Kasumi-1 (cell line): ENCODE measurements around the gene MUC3A.
"Not testable (repeated sequence)": the region's sequence is repeated elsewhere in the genome, so short reads cannot be mapped to it uniquely, and the experiment has no call there.

ENCODE experiments used
- DNase-seq, 2 experiments: peaks; one replicate each; lab custom pipeline; 2025; lab: John Stamatoyannopoulos, UW

MUC3A gene, protein sequence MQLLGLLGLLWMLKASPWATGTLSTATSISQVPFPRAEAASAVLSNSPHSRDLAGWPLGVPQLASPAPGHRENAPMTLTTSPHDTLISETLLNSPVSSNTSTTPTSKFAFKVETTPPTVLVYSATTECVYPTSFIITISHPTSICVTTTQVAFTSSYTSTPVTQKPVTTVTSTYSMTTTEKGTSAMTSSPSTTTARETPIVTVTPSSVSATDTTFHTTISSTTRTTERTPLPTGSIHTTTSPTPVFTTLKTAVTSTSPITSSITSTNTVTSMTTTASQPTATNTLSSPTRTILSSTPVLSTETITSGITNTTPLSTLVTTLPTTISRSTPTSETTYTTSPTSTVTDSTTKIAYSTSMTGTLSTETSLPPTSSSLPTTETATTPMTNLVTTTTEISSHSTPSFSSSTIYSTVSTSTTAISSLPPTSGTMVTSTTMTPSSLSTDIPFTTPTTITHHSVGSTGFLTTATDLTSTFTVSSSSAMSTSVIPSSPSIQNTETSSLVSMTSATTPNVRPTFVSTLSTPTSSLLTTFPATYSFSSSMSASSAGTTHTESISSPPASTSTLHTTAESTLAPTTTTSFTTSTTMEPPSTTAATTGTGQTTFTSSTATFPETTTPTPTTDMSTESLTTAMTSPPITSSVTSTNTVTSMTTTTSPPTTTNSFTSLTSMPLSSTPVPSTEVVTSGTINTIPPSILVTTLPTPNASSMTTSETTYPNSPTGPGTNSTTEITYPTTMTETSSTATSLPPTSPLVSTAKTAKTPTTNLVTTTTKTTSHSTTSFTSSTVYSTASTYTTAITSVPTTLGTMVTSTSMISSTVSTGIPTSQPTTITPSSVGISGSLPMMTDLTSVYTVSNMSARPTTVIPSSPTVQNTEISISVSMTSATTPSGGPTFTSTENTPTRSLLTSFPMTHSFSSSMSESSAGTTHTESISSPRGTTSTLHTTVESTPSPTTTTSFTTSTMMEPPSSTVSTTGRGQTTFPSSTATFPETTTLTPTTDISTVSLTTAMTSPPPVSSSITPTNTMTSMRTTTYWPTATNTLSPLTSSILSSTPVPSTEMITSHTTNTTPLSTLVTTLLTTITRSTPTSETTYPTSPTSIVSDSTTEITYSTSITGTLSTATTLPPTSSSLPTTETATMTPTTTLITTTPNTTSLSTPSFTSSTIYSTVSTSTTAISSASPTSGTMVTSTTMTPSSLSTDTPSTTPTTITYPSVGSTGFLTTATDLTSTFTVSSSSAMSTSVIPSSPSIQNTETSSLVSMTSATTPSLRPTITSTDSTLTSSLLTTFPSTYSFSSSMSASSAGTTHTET (N-terminal part only)

GRCh38 chr7:100949227-100949932, at the start of gene MUC3A:
Gene MUC3A, plus strand, starts transcription at chr7:100949534. Its CDS starts 91 bp downstream, at chr7:100949625.
- DNase-seq = no peak

DNA sequence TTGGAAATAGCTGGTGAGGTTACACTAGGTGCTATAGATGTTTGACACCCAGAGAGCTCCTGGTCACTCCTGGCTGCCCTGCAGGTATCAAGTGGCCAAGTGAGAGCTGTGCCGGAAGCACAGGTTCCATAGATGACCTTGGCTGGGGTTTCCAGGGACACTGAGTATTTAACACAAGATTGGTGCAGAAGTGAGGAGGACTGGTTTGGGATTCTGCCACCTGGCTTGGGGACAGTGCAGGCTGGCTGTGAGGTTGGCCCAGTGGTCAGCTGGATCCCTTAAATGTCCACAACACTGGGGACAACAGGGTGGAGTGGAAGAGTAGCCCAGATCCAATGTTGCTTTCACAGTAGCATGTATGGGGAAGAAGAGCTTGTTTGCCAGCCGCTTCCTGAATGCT, 48.4 kb upstream of the MUC3A start:
- DNase-seq = no peak

GRCh38 chr7:100901921-100902332, 47.4 kb upstream of the MUC3A start:
- DNase-seq = no peak

- no peak for DNase-seq
Measured at GRCh38 chr7:100902638-100903037, 46.7 kb upstream of the MUC3A start.

- DNase-seq = no peak
Measured at GRCh38 chr7:100908512-100908911, 40.8 kb upstream of the MUC3A start.

DNA sequence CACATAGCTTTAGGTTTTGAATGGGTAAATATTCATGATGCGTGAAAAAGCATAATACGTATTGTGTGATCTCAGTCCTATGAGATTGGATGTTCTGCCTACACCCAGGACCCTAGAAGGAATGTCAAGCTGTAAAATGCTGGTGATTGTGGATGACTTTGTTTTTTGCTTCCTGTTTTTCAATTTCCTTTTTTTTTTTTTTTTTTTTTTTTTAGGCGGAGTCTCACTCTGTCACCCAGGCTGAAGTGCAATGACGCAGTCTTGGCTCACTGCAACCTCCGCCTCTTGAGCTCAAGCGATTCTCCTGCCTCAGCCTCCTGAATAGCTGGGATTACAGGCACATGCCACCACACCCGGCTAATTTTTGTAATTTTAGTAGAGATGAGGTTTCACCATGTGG, 38.9 kb upstream of the MUC3A start:
- DNase-seq = not testable (repeated sequence)

GRCh38 chr7:100911484-100911883, 37.9 kb upstream of the MUC3A start:
- no peak for DNase-seq

DNA sequence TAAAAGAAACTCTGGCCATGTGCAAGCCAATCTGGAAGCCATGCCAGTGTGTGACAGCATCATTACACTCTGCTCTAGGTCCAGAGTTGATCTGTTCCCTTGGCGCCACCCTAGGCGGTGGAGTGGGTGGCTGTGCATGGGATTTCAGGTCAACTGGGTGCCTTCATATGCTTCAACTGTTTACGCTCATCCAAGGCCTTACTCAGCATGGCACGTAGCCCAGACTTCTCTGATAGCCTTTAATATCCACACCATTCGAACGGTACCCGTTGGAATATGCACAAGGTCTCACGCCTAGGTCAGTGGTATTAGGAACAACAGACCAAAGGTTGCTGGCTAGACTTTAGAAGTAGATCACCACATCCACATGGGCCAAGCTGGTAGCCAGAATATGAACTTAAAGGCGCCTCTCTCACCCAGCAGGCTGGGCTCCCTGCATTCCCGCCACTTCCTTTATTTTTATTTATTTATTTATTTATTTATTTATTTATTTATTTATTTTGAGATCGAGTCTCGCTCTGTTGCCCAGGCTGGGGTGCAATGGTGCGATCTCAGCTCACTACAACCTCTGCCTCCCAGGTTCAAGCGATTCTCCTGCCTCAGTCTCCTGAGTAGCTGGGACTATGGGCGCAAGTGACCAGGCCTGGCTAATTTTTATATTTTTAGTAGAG, 35.0 kb upstream of the MUC3A start:
- DNase-seq = no peak

- DNase-seq = no peak
Measured at GRCh38 chr7:100914879-100915447, 34.4 kb upstream of the MUC3A start.

GRCh38 chr7:100919335-100919734, 30.0 kb upstream of the MUC3A start:
- not testable (repeated sequence) for DNase-seq

DNA sequence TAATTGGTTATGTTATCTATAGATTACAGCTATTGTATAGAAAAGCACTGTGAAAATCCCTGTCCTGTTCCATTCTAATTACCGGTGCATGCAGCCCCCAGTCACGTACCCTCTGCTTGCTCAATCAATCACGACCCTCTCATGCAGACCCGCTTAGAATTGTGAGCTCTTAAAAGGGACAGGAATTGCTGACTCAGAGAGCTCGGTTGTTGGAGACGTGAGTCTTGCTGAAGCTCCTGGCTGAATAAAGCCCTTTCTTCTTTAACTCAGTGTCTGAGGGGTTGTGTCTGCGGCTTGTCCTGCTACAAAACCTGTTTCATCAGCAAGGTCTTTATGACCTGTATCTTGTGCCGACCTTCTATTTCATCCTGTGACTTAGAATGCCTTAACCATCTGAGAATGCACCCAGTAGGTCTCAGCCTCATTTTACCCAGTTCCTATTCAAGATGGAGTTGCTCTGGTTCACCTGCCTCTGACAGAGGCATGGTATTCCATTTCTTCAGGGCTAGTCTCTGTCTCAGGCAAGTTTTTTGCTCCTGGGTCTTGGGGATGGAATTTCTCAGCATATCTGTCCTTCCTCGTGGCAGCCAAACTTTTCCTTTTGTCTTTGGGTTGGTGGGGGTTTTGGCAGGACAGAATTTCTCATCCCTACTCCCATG, 29.4 kb upstream of the MUC3A start:
- not testable (repeated sequence) for DNase-seq

- DNase-seq = no peak
Measured at GRCh38 chr7:100921039-100921438, 28.3 kb upstream of the MUC3A start.

- DNase-seq = not testable (repeated sequence)
Measured at GRCh38 chr7:100923616-100924015, 25.7 kb upstream of the MUC3A start.

DNA sequence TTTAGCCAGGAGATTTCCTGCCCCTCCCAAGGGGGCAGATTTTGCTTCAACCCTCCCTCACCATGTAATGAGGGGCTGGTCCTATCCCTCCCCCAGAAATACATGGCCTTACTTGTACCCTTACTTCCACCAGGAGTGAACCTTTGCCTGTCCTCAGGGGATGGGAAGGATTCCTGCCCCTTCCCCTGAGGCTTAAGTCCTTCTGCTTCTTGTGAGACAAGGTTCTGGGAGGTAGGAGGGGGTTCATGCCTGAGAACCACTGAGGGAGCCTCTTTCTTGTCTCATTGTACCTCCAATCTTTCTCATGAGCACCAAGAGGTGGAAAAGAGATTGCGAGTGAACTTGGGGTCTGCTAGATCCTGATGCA, 19.5 kb upstream of the MUC3A start:
- no peak for DNase-seq

GRCh38 chr7:100933734-100934133, 15.6 kb upstream of the MUC3A start:
- no peak for DNase-seq

DNA sequence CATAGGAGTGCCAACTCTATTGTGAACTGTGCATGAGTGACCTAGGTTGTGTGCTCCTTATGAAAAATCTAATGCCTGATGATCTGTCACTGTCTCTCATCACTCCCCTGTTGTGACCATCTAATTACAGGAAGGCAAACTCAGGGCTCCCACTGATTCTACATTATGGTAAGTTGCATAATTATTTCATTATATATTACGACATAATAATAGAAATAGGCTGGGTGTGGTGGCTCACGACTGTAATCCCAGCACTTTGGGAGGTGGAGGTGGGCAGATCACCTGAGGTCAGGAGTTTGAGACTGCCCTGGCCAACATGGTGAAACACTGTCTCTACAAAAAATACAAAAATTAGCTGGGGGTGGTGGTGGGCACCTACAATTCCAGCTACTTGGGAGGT, 14.0 kb upstream of the MUC3A start:
- not testable (repeated sequence) for DNase-seq

- not testable (repeated sequence) for DNase-seq
Measured at GRCh38 chr7:100936167-100936566, 13.2 kb upstream of the MUC3A start.

DNA sequence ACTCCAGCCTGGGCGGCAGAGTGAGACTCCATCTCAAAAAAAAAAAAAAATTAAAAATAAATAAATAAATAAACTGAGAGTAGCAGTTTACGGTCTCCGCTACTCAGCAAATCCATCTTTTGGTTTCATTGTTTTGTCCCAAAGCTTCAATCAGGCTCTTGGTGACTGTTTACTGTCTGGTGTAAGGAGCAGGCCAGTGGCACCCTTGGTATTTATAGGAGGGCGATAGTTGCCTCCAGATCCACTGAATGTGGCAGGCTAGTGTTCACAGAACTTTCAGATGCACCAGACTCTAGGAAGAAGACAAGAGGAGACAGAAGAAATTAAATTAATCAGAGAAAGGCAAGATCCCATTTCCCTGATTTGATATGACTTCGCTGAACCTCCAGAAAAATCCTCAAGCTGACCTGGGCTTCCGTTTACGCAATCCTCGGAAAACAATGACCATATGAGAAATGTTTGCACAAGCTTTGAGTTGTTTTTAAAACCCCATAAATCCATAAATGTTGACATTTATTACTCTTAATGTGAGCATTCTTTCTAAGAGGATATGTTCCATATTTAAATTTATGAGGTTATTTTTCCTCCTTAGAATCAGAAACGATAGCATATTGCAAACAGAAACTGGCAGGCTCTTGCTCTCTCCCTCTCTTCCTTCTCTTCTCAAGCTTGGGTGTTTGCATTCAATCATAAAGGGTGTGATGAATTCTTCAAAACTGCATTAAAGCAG, 7.1 kb upstream of the MUC3A start:
- no peak for DNase-seq

- DNase-seq = no peak
Measured at GRCh38 chr7:100943693-100944092, 5.6 kb upstream of the MUC3A start.
